Keratinocyte (primary cell): ENCODE data around the gene HERC6. TPM values are rescaled to one million over a fixed set of nuclear protein-coding genes. Genes with fewer than 3 reads are reported as not detected.

Experiments used
- DNase-seq: peaks from one replicate; pipeline ENCODE4 v3.0.0-alpha.2; 2011; ENCODE audit warnings: low read depth, missing footprints, low spot score
- FAIRE-seq: peaks from 2 replicates; lab custom pipeline; 2011; peaks lifted over from hg19 to GRCh38; lab: Jason Lieb, UNC
- H2AFZ ChIP-seq: 2 replicates; pipeline ENCODE4 v1.6.0; 2012; ENCODE audit warnings: low read length, control low read depth, inconsistent platforms; ENCODE audit not compliant: control insufficient read depth
- H3K27ac ChIP-seq: 2 replicates; pipeline ENCODE4 v1.5.1; 2011; ENCODE audit warnings: low read length; ENCODE audit not compliant: control insufficient read depth, insufficient read depth
- H3K27me3 ChIP-seq: 3 replicates; pipeline ENCODE4 v1.6.0; 2011; ENCODE audit warnings: low read length; ENCODE audit not compliant: control insufficient read depth, insufficient read depth; ENCODE audit errors: extremely low read depth
- H3K36me3 ChIP-seq, 2 experiments: 2 replicates in 1 of 2; 3 replicates in 1 of 2; pipeline ENCODE4 v1.5.1; 2011; ENCODE audit warnings: low read length in 2 of 2, mild to moderate bottlenecking in 1 of 2; ENCODE audit not compliant: control insufficient read depth in 2 of 2, insufficient read depth in 2 of 2; ENCODE audit errors: extremely low read depth in 1 of 2
- H3K4me1 ChIP-seq: 3 replicates; pipeline ENCODE4 v1.5.1; 2011; ENCODE audit warnings: low read length; ENCODE audit not compliant: control insufficient read depth, insufficient read depth; ENCODE audit errors: extremely low read depth
- H3K4me2 ChIP-seq: 3 replicates; pipeline ENCODE4 v1.6.0; 2011; ENCODE audit warnings: low read depth, low read length; ENCODE audit not compliant: control insufficient read depth, insufficient read depth; ENCODE audit errors: extremely low read depth
- H3K4me3 ChIP-seq, 3 experiments: fragments of 200-600 bp in 1 of 3; sonication (generic) in 1 of 3; 2 replicates in 2 of 3; 3 replicates in 1 of 3; pipeline ENCODE4 v1.5.1; 2011 to 2016; ENCODE audit warnings: low read length in 3 of 3, mild to moderate bottlenecking in 3 of 3, control low read depth in 2 of 3, inconsistent platforms in 1 of 3, low read depth in 1 of 3, mixed read lengths in 1 of 3, mixed run types in 1 of 3, moderate library complexity in 1 of 3; ENCODE audit not compliant: control insufficient read depth in 2 of 3, insufficient read depth in 2 of 3; ENCODE audit errors: extremely low read depth in 1 of 3
- H3K79me2 ChIP-seq: 2 replicates; pipeline ENCODE4 v1.6.0; 2012; ENCODE audit warnings: low read length; ENCODE audit not compliant: control insufficient read depth, insufficient read depth
- H3K9ac ChIP-seq: 3 replicates; pipeline ENCODE4 v1.6.0; 2011; ENCODE audit warnings: low read length; ENCODE audit not compliant: control insufficient read depth, insufficient read depth; ENCODE audit errors: extremely low read depth
- H3K9me1 ChIP-seq: 3 replicates; pipeline ENCODE4 v1.6.0; 2011; ENCODE audit warnings: low read length; ENCODE audit not compliant: control insufficient read depth, insufficient read depth; ENCODE audit errors: extremely low read depth
- H3K9me3 ChIP-seq: 2 replicates; pipeline ENCODE4 v1.5.1; 2012; ENCODE audit warnings: low read depth, low read length; ENCODE audit not compliant: control insufficient read depth
- H4K20me1 ChIP-seq: 3 replicates; pipeline ENCODE4 v1.6.0; 2011; ENCODE audit warnings: low read length; ENCODE audit not compliant: control insufficient read depth, insufficient read depth; ENCODE audit errors: extremely low read depth
- EZH2 ChIP-seq: IDR thresholded peaks from one replicate; pipeline ENCODE4 v1.6.1; 2012; ENCODE audit warnings: inconsistent platforms, mild to moderate bottlenecking, low read length, moderate library complexity
- dilution Hi-C: fragments of 300-500 bp; cut with MboI; formaldehyde crosslinking; loops from one replicate; pipeline ENCODE4 v1.7.0; 2020; ENCODE audit warnings: low sequenced_read_pairs; ENCODE audit not compliant: extremely low pct_ligation_motif_present
- polyA plus RNA-seq, 5 experiments: library from polyadenylated mRNA; depleted of rRNA in 3 of 5; stranded (reverse) in 3 of 5; stranded (forward) in 1 of 5; unstranded in 1 of 5; fragments of >200 nt; gene quantifications; 1 replicate in 1 of 5; 2 replicates in 3 of 5; 3 replicates in 1 of 5; pipeline versions ENCODE4 v1.2.1 to v1.2.3, GENCODE V29; 2011 to 2012; ENCODE audit warnings: missing spikeins in 2 of 5, low read depth in 1 of 5, low replicate concordance in 1 of 5
- TF ChIP-seq, protein P1 (sequence below), 3 experiments: IDR thresholded peaks in 1 of 3; conservative IDR thresholded peaks in 1 of 3; optimal IDR thresholded peaks in 1 of 3; 2 replicates in 2 of 3; 3 replicates in 1 of 3; pipeline versions ENCODE3 to v1.5.1; 2011; ENCODE audit warnings: low read length in 3 of 3, mild to moderate bottlenecking in 3 of 3, moderate library complexity in 2 of 3, control low read depth in 1 of 3, inconsistent platforms in 1 of 3; ENCODE audit not compliant: insufficient read depth in 2 of 3; ENCODE audit errors: extremely low read depth in 1 of 3

Gene HERC6
- polyA plus RNA-seq, 1 donor (not counting 4 experiments of a cell fraction or from before 2014, with no cell fraction given), result 33.9 TPM

DNA sequence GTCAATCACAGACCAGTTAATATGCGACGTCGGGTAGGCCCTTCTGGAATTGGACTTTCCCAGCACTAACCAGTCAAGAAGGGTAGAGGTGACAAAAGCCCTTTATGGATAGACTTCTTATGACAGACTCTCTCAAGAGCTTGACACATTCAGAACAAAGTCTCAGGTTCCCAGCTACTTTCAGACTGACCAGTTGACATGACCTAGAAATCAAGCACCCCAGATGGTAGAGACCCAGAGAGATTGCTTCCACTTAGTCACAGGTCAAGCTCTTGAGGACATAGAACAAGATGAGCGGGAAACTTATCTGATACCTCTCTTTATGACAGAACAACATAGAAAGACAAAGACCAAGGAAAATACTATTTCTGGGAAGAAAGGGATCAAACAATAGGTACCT is 21.4 kb upstream of the HERC6 start:
- Histone ChIP-seq H2AFZ (no peak overlapping the region), H3K4me3 (no peak overlapping the region), H4K20me1 (no peaks in the 10 kb centered on the region), H3K9ac (no peak overlapping the region), H3K27ac (no peak overlapping the region), H3K79me2 (no peaks in the 10 kb centered on the region), H3K36me3 (no peaks in the 10 kb centered on the region), H3K4me2 (no peak overlapping the region), H3K4me1 (peaks cover 1% of the 10 kb centered on the region), H3K9me3 (peaks cover 2% of the 10 kb centered on the region), H3K9me1 (no peaks in the 10 kb centered on the region), H3K27me3 (no peaks in the 10 kb centered on the region)
- no peak for DNase-seq
- dilution Hi-C loops, result no loop called here
- no peak for FAIRE-seq
- TF ChIP-seq EZH2, result no peak
- TF ChIP-seq, protein P1, sequence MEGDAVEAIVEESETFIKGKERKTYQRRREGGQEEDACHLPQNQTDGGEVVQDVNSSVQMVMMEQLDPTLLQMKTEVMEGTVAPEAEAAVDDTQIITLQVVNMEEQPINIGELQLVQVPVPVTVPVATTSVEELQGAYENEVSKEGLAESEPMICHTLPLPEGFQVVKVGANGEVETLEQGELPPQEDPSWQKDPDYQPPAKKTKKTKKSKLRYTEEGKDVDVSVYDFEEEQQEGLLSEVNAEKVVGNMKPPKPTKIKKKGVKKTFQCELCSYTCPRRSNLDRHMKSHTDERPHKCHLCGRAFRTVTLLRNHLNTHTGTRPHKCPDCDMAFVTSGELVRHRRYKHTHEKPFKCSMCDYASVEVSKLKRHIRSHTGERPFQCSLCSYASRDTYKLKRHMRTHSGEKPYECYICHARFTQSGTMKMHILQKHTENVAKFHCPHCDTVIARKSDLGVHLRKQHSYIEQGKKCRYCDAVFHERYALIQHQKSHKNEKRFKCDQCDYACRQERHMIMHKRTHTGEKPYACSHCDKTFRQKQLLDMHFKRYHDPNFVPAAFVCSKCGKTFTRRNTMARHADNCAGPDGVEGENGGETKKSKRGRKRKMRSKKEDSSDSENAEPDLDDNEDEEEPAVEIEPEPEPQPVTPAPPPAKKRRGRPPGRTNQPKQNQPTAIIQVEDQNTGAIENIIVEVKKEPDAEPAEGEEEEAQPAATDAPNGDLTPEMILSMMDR (optimal IDR thresholded peaks at IDR 0.05 in 1 of 3, IDR thresholded peaks at IDR 0.05 in 1 of 3, conservative IDR thresholded peaks at IDR 0.05 in 1 of 3; ENCODE audit: extremely low read depth in 1 of 3, insufficient read depth in 2 of 3, low read length in 3 of 3), result no peak

DNA sequence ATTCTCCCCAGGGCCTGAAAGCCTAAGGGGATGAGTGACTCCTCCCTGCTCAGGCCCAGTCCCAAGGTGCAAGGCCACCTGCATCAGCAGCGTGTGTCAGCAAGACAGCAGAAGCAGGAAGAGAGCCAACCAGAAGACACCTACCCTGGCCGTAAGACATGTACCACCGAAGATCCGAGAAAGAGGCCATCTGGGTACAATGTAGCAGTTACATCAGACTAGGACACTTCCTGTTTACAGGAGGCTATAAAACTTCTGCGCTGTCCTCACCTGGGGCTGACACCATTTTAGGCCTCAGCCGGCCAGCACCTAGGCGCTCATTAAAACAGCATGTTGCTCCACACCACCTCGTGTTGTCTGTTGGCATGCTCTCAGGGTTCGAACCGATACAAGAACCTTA is 19.1 kb upstream of the HERC6 start:
- TF ChIP-seq, protein P1 (optimal IDR thresholded peaks at IDR 0.05 in 1 of 3, IDR thresholded peaks at IDR 0.05 in 1 of 3, conservative IDR thresholded peaks at IDR 0.05 in 1 of 3; ENCODE audit: extremely low read depth in 1 of 3, insufficient read depth in 2 of 3, low read length in 3 of 3), result no peak
- no peak for TF ChIP-seq EZH2
- dilution Hi-C loops, result no loop called here

More for the DNA sequence above, 19.1 kb upstream of the HERC6 start:
- H3K36me3 ChIP-seq, result no peaks in the 10 kb centered on the region
- H3K4me2 ChIP-seq, result no peak overlapping the region
- H3K27ac ChIP-seq, result no peak overlapping the region
- no peak overlapping the region for H3K4me3 ChIP-seq
- DNase-seq (no peak), FAIRE-seq (no peak)
- no peaks in the 10 kb centered on the region for H3K9me1 ChIP-seq
- H3K9me3 ChIP-seq, result peaks cover 2% of the 10 kb centered on the region
- no peak overlapping the region for H2AFZ ChIP-seq
- no peak overlapping the region for H3K9ac ChIP-seq
- H4K20me1 ChIP-seq, result no peaks in the 10 kb centered on the region
- no peaks in the 10 kb centered on the region for H3K4me1 ChIP-seq
- H3K79me2 ChIP-seq, result no peaks in the 10 kb centered on the region
- H3K27me3 ChIP-seq, result no peaks in the 10 kb centered on the region
